WTC11 (cell line): ENCODE results near the gene KCNG1. TPM values are rescaled to one million over a fixed set of nuclear protein-coding genes. Genes with fewer than 3 reads are reported as not detected.

Experiments
- ATAC-seq: fragments of 200-7000 bp; cut with Tn5 transposase; 2 replicates; pipeline ENCODE4 v1.10.0; 2021; ENCODE audit warnings: mild to moderate bottlenecking, moderate library complexity
- CTCF ChIA-PET: fragments of 300-600 bp; sonication (Branson Sonifier 250); formaldehyde crosslinking; loops from one replicate; lab custom pipeline; 2021; ENCODE audit warnings: antibody characterized with exemption; lab: Charles Lee
- POLR2A ChIA-PET: fragments of 350-600 bp; sonication (Branson Sonifier 250); formaldehyde crosslinking; loops from one replicate; lab custom pipeline; 2021; ENCODE audit warnings: antibody characterized with exemption; lab: Charles Lee
- DNase-seq: peaks from one replicate; pipeline ENCODE4 v3.0.0; 2021; ENCODE audit warnings: low spot score
- H3K27ac Mint-ChIP-seq: 2 replicates; pipeline ENCODE4 v1.8.0; 2021; ENCODE audit warnings: mixed read lengths
- H3K27me3 Mint-ChIP-seq: 2 replicates; pipeline ENCODE4 v1.8.0; 2021; ENCODE audit warnings: low read depth, mild to moderate bottlenecking, moderate library complexity, mixed read lengths
- H3K36me3 Mint-ChIP-seq: 2 replicates; pipeline ENCODE4 v1.8.0; 2021; ENCODE audit warnings: mixed read lengths
- H3K4me1 Mint-ChIP-seq: 2 replicates; pipeline ENCODE4 v1.8.0; 2022; ENCODE audit warnings: mixed read lengths
- H3K4me3 Mint-ChIP-seq: 2 replicates; pipeline ENCODE4 v1.8.0; 2021; ENCODE audit warnings: mild to moderate bottlenecking, moderate library complexity, mixed read lengths
- H3K9me3 Mint-ChIP-seq: 2 replicates; pipeline ENCODE4 v1.8.0; 2021; ENCODE audit warnings: mixed read lengths
- ARID4B ChIP-seq: sonication (generic); formaldehyde crosslinking; IDR thresholded peaks from 2 replicates; pipeline ENCODE4 v1.8.0; 2023; ENCODE audit warnings: missing genetic modification reagents, mild to moderate bottlenecking, borderline replicate concordance
- ATF3 ChIP-seq: sonication (generic); formaldehyde crosslinking; conservative IDR thresholded peaks from 2 replicates; pipeline ENCODE4 v1.8.1; 2022; ENCODE audit warnings: mild to moderate bottlenecking, missing genetic modification reagents
- CREM ChIP-seq: sonication (generic); formaldehyde crosslinking; IDR thresholded peaks from 2 replicates; pipeline ENCODE4 v1.8.1; 2022; ENCODE audit warnings: mild to moderate bottlenecking, missing genetic modification reagents, moderate library complexity
- ESRRA ChIP-seq: sonication (generic); formaldehyde crosslinking; IDR thresholded peaks from 2 replicates; pipeline ENCODE4 v1.8.1; 2022; ENCODE audit warnings: mild to moderate bottlenecking, missing genetic modification reagents, borderline replicate concordance
- ETV6 ChIP-seq: sonication (generic); formaldehyde crosslinking; IDR thresholded peaks from 2 replicates; pipeline ENCODE4 v1.8.1; 2022; ENCODE audit warnings: mild to moderate bottlenecking, missing genetic modification reagents
- FOXK1 ChIP-seq: sonication (generic); formaldehyde crosslinking; IDR thresholded peaks from 2 replicates; pipeline ENCODE4 v1.8.0; 2022; ENCODE audit warnings: mild to moderate bottlenecking, moderate library complexity, missing genetic modification reagents
- GTF2I ChIP-seq: fragments of 250-450 bp; sonication (Bioruptor Pico); conservative IDR thresholded peaks from 2 replicates; pipeline ENCODE4 v1.4.0; 2021; ENCODE audit warnings: mild to moderate bottlenecking
- HMGA2 ChIP-seq: fragments of 250-450 bp; sonication (Bioruptor Pico); IDR thresholded peaks from 2 replicates; pipeline ENCODE4 v1.4.0; 2021; ENCODE audit warnings: mild to moderate bottlenecking, moderate library complexity
- IRF2 ChIP-seq: sonication (generic); formaldehyde crosslinking; IDR thresholded peaks from 2 replicates; pipeline ENCODE4 v1.8.0; 2022; ENCODE audit warnings: low read depth, missing genetic modification reagents, borderline replicate concordance
- JAZF1 ChIP-seq: fragments of 250-450 bp; sonication (Bioruptor Pico); IDR thresholded peaks from 2 replicates; pipeline ENCODE4 v1.9.0; 2021; ENCODE audit warnings: moderate library complexity, mild to moderate bottlenecking, inconsistent platforms
- JUN ChIP-seq: sonication (generic); formaldehyde crosslinking; IDR thresholded peaks from 2 replicates; pipeline ENCODE4 v1.8.0; 2023; ENCODE audit warnings: mild to moderate bottlenecking, missing genetic modification reagents
- MAX ChIP-seq: sonication (generic); formaldehyde crosslinking; IDR thresholded peaks from 2 replicates; pipeline ENCODE4 v1.8.0; 2022; ENCODE audit warnings: mild to moderate bottlenecking, missing genetic modification reagents
- MYBL2 ChIP-seq: sonication (generic); formaldehyde crosslinking; IDR thresholded peaks from 2 replicates; pipeline ENCODE4 v1.8.1; 2023; ENCODE audit warnings: mild to moderate bottlenecking, moderate library complexity, missing genetic modification reagents
- NFATC4 ChIP-seq: fragments of 250-450 bp; sonication (Bioruptor Pico); IDR thresholded peaks from 2 replicates; pipeline ENCODE4 v1.9.0; 2021; ENCODE audit warnings: mild to moderate bottlenecking
- NR1H2 ChIP-seq: sonication (generic); formaldehyde crosslinking; IDR thresholded peaks from 2 replicates; pipeline ENCODE4 v1.9.0; 2021; ENCODE audit warnings: mild to moderate bottlenecking, moderate library complexity, missing genetic modification reagents
- NR2C2 ChIP-seq: sonication (generic); formaldehyde crosslinking; IDR thresholded peaks from 2 replicates; pipeline ENCODE4 v1.8.0; 2022; ENCODE audit warnings: mild to moderate bottlenecking, missing genetic modification reagents
- RELA ChIP-seq: sonication (generic); formaldehyde crosslinking; IDR thresholded peaks from 2 replicates; pipeline ENCODE4 v1.8.1; 2022; ENCODE audit warnings: missing genetic modification reagents, mild to moderate bottlenecking, borderline replicate concordance
- RORB ChIP-seq: fragments of 250-450 bp; sonication (Bioruptor Pico); IDR thresholded peaks from 2 replicates; pipeline ENCODE4 v1.9.0; 2021; ENCODE audit warnings: mild to moderate bottlenecking
- SMAD3 ChIP-seq: sonication (generic); formaldehyde crosslinking; IDR thresholded peaks from 2 replicates; pipeline ENCODE4 v1.8.0; 2022; ENCODE audit warnings: missing genetic modification reagents, mild to moderate bottlenecking, borderline replicate concordance
- SOX15 ChIP-seq: fragments of 250-450 bp; sonication (Bioruptor Pico); IDR thresholded peaks from 2 replicates; pipeline ENCODE4 v1.9.0; 2021; ENCODE audit warnings: mild to moderate bottlenecking
- TEAD4 ChIP-seq: sonication (generic); formaldehyde crosslinking; IDR thresholded peaks from 2 replicates; pipeline ENCODE4 v1.8.0; 2022; ENCODE audit warnings: mild to moderate bottlenecking, missing genetic modification reagents
- USF1 ChIP-seq: sonication (generic); formaldehyde crosslinking; IDR thresholded peaks from 2 replicates; pipeline ENCODE4 v1.8.0; 2022; ENCODE audit warnings: mild to moderate bottlenecking, missing genetic modification reagents
- ZBTB21 ChIP-seq: sonication (generic); formaldehyde crosslinking; IDR thresholded peaks from 2 replicates; pipeline ENCODE4 v1.8.1; 2023; ENCODE audit warnings: mild to moderate bottlenecking, missing genetic modification reagents, borderline replicate concordance
- ZBTB43 ChIP-seq: sonication (generic); formaldehyde crosslinking; IDR thresholded peaks from 2 replicates; pipeline ENCODE4 v1.8.1; 2023; ENCODE audit warnings: mild to moderate bottlenecking, missing genetic modification reagents
- ZNF396 ChIP-seq: fragments of 250-450 bp; sonication (Bioruptor Pico); IDR thresholded peaks from 2 replicates; pipeline ENCODE4 v1.8.0; 2021; ENCODE audit warnings: mild to moderate bottlenecking, moderate library complexity, borderline replicate concordance
- ZNF423 ChIP-seq: fragments of 250-450 bp; sonication (Bioruptor Pico); IDR thresholded peaks from 2 replicates; pipeline ENCODE4 v2.1.2; 2022; ENCODE audit warnings: mild to moderate bottlenecking, moderate library complexity
- ZNF671 ChIP-seq: fragments of 250-450 bp; sonication (Bioruptor Pico); IDR thresholded peaks from 2 replicates; pipeline ENCODE4 v1.8.0; 2021; ENCODE audit warnings: mild to moderate bottlenecking
- ZSCAN18 ChIP-seq: fragments of 250-450 bp; sonication (Bioruptor Pico); IDR thresholded peaks from 2 replicates; pipeline ENCODE4 v2.1.2; 2022; ENCODE audit warnings: mild to moderate bottlenecking, moderate library complexity
- total RNA-seq: library from RNA; stranded (reverse); gene quantifications from 3 replicates; pipeline ENCODE4 v1.2.3, GENCODE V29; 2021

KCNG1 gene
- total RNA-seq, 1 experiment from 2014 or later: 34.6 TPM

- no peak for TF ChIP-seq ARID4B (CRISPR knock-in tag)
- no peak for TF ChIP-seq ZNF396 (CRISPR knock-in tag)
- TF ChIP-seq HMGA2 (CRISPR knock-in tag): no peak
- no peak for TF ChIP-seq NFATC4 (CRISPR knock-in tag)
- no peak for TF ChIP-seq GTF2I (CRISPR knock-in tag)
- no peak for TF ChIP-seq SMAD3
Measured at GRCh38 chr20:51004781-51005180, 18.1 kb downstream of the KCNG1 start (continued).

- Mint-ChIP-seq H3K27ac (no peak overlapping the region), H3K4me1 (no peaks in the 10 kb centered on the region), H3K36me3 (peaks cover 12% of the 10 kb centered on the region), H3K9me3 (no peaks in the 10 kb centered on the region), H3K27me3 (no peaks in the 10 kb centered on the region), H3K4me3 (no peak overlapping the region)
- DNase-seq (no peak), ATAC-seq (no peak)
- ChIA-PET POLR2A (no interaction called here), CTCF (interaction anchor here (0.9 to 1.8 kb wide), 3 partner anchors 11 to 314 kb away, joined by 3 to 5 read pairs (median 3); no protein-coding TSS in a partner anchor)
- TF ChIP-seq IRF2 (CRISPR knock-in tag) (no peak), RORB (CRISPR knock-in tag) (no peak), ESRRA (no peak), FOXK1 (no peak), JAZF1 (CRISPR knock-in tag) (no peak), ATF3 (no peak), USF1 (CRISPR knock-in tag) (no peak), GTF2I (CRISPR knock-in tag) (no peak), ZBTB21 (CRISPR knock-in tag) (no peak), MYBL2 (CRISPR knock-in tag) (no peak), TEAD4 (CRISPR knock-in tag) (no peak), NR2C2 (CRISPR knock-in tag) (no peak), JUN (CRISPR knock-in tag) (no peak), NR1H2 (CRISPR knock-in tag) (no peak), ZNF671 (CRISPR knock-in tag) (no peak), ZNF423 (no peak)
Measured at GRCh38 chr20:51004305-51004727, 18.6 kb downstream of the KCNG1 start.

GRCh38 chr20:51003753-51004152, 19.2 kb downstream of the KCNG1 start:
- ATAC-seq (no peak), DNase-seq (no peak)
- POLR2A ChIA-PET: no interaction called here
- H3K4me1 Mint-ChIP-seq: no peaks in the 10 kb centered on the region
- CTCF ChIA-PET: interaction anchor here (0.6 to 2.0 kb wide), 7 partner anchors 11 to 322 kb away, joined by 3 to 11 read pairs (median 3); no protein-coding TSS in a partner anchor
- no peak overlapping the region for H3K27ac Mint-ChIP-seq
- H3K9me3 Mint-ChIP-seq: no peaks in the 10 kb centered on the region
- H3K27me3 Mint-ChIP-seq: no peaks in the 10 kb centered on the region
- no peak overlapping the region for H3K4me3 Mint-ChIP-seq
- peaks cover 7% of the 10 kb centered on the region for H3K36me3 Mint-ChIP-seq
- TF ChIP-seq NR2C2 (CRISPR knock-in tag) (no peak), JAZF1 (CRISPR knock-in tag) (no peak), ETV6 (no peak), ZNF423 (no peak), MAX (CRISPR knock-in tag) (no peak), JUN (CRISPR knock-in tag) (no peak), ZBTB43 (no peak), ESRRA (no peak), ZSCAN18 (CRISPR knock-in tag) (no peak), CREM (CRISPR knock-in tag) (no peak), SOX15 (no peak), RELA (CRISPR knock-in tag) (no peak)
